Measurements from ENCODE around the gene SH3RF2.

DNA sequence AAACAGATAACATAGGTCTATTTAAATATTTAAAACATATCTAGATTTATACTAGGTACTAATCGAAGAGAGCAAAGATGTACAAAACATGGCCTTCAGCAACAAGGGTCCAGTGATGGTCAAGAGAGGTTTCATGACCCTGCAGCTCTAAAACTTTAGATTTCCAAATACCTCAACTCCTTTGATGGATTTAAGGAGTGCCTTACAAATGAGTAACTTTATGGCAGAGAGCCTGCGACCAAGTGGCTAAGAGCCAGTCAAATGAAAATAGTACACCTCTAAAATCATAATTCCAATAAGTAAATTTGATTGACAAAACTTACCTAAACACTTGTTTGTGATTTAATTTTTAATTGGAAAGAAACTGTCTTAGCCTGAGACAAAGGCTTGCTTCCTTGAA lies 4.7 kb upstream of the SH3RF2 start:
- TF ChIP-seq CTCF (IDR thresholded peaks at IDR 0.05; ENCODE audit: low read depth, low read length) (no peak), EZH2phosphoT487 (IDR thresholded peaks at IDR 0.05; ENCODE audit: low read depth) (no peak)
